Cerebellar nuclear complex (tissue), 1 donor: ENCODE data around the gene TUBA4A.

Experiments
- DNase-seq, 2 experiments: peaks; one replicate each; lab custom pipeline; 2025; lab: John Stamatoyannopoulos, UW

The TUBA4A gene

DNA sequence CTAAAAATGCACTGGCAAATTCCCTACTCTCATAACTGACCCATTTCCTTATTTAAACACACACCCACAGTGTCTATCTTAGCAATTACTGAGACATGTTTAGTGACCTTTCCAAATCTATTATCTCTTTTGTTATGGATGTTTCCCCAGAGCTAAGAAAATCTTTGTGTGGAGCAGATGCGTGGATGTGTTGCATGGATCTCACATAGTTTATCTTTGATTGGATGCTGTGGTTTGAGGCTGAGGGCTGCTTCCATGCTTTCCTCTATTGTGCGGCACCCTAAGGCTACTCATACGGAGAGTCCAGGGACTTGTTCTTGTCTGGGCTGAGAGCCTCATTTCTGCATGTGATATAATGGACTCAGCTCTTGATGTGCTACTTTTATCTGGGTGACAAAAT, 19.4 kb downstream of the TUBA4A start:
- no peak for DNase-seq

- DNase-seq: no peak
Observed at GRCh38 chr2:219230059-219230540, 23.6 kb downstream of the TUBA4A start.

DNA sequence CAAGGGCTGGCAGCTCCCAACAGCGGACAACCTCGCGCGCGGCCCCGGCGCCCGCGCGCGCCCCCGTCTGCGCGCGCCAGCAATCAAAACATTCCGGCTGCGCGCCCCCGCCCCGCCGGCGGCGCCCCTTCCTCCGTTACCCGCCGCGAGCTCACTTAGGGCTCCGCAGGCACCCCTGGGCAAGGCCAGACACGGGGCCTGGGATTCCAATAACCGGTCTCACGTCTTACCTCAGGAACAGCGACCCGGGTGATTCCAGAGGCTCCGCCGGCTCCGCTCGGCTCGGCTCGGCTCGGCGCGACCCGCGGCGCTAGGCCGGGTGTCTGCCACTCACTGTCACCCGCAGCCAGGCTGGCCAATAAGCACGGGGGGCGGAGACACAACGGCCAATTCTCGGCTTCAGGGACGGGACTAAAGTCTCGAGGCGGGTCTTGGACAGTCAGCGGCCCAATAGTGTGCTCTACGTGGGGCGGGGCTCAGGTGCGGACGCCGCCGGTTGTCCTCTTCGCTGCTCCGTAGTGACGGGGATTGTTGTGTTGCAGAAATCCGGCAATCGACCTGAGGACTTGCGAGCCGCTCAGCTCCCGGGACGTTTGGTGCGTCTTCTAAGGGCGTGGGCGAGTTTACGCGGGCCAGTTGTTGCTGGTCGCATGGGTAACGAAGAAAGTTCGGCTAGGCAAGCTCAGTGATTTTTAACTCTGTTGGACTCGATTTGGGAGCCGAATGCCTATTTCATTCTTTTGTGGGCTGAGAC, 24.2 kb downstream of the TUBA4A start, which contains the start of the genes ANKZF1 and ATG9A:
TSS of gene ANKZF1 (plus strand) at position 502 of the 754 bp plus-strand sequence. CDS start 452 bp downstream, outside the sequence.
TSS of gene ATG9A (minus strand) at position 332 of the 754 bp plus-strand sequence. CDS start 1,612 bp downstream, outside the sequence.
- peak; percentile 93 to 98 for DNase-seq

DNA sequence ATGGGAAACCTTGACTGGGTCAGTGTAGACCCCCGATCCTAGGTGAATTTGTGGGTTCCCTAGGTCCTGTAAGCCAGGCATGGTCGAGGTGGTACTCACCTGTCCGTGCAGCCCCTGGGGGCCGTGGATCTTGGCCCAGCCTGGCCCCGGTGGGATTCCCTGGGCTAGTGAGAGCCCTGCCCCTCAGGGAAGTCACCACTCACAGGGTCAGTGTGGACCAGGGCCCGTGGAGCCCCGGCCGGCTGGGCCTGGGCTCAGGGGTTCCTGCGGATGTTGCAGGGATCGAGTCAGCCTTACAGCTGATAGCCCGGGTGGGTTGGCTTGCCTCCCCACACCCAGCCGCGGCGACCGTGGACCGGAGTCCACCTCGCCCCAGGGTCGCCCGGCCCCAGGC, 24.8 kb downstream of the TUBA4A start:
- DNase-seq: peak in 1 of 2 experiments; percentile 29

DNA sequence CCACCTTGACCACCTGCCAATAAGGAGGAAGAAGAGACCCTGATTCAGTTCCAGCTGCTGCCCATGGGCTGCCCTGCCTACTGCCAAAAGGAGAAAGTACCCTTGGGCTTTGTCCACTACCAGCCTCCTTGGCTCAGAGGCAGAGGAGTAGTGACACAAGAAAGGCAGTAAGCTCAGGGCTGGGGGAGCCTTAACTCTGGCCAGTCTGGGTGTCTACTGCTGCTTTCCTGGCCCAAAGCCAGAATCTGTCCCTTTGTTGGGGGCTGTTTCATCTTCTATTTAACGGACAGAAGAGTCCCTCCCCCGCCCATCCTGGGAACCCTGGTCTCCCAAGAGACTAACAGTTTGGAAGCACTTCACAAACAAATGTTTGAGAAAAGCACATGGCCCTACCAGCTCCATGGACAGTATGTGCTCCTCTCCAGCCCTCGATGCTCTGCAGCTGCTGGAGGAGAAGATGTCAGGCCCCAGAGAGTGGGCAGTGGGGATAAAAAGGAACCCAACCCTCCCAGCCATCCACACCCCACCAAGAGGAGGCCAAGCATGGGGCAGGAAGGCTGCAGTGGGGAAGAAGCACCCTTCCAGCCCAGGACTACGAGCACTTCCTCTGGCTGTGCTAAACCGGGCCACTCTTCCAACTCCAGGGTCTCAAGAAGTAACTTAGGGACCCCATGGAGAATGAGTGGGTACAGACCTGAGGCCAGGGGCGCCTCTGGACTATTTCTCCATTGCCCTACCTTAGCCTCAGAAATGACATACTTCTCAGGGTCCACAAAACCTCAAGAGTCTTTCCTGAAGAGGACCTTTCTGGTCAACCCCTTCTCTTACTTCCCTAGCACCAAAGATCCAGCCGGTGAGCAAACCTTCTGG, 25.4 kb downstream of the TUBA4A start:
- no peak for DNase-seq

DNA sequence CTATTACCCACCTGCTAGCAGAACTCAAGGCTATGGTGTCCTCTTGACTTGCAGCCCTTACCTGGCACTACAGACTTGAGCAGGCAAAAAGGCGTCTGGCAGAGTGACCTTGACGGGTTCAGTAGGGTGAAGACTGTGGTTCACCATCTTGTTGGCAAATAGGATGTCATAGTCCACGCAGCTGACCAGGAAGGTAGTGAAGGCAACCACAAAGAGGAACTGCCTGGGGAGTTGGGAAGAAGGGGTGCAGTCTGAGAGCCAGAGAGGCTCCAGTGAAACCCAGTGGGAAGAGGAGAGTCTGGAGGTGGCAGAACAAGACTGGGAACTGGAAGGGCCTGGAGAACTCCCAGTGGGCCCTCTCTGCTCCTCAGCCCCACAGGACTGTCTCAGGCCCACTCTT, 28.4 kb downstream of the TUBA4A start:
- DNase-seq: no peak

DNA sequence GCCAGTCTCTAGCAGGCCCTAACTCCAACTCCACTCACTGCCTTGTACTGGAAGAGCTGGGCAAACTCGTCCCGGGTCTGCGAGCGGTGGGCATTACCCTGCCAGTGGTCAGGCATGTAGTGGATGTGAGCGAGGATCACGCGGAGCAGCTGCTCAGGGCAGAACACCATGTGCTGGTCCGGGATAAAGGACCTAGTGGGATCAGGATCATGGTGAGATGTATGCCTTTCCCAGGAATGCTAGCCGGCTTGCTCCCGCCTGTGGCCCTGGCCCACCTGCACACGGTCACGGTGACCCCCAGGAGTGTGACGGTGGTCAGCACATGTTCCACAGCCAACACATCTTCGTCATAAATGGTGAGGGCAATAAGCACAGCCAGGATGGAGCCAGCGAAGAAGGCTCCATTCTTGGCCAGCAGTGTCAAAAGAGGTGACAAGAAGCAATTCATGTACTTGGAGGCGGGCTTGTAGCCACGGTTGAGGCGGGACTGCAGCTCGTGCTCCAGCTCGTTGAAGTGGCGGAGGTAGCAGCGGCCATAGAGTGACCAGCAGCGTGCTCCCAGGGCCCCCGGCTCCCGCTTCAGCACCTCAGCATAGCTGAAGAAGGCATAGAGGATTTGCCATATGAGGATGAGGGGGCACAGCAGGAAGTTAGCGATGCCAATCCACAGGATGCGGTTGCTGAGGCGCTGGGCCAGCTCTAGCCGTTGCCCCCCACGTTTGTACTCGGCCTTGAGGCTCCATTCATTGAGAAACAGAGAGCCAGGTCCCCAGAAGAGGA, 29.7 kb downstream of the TUBA4A start:
- DNase-seq: no peak

GRCh38 chr2:219221957-219222518, 31.7 kb downstream of the TUBA4A start:
- DNase-seq: no peak

DNA sequence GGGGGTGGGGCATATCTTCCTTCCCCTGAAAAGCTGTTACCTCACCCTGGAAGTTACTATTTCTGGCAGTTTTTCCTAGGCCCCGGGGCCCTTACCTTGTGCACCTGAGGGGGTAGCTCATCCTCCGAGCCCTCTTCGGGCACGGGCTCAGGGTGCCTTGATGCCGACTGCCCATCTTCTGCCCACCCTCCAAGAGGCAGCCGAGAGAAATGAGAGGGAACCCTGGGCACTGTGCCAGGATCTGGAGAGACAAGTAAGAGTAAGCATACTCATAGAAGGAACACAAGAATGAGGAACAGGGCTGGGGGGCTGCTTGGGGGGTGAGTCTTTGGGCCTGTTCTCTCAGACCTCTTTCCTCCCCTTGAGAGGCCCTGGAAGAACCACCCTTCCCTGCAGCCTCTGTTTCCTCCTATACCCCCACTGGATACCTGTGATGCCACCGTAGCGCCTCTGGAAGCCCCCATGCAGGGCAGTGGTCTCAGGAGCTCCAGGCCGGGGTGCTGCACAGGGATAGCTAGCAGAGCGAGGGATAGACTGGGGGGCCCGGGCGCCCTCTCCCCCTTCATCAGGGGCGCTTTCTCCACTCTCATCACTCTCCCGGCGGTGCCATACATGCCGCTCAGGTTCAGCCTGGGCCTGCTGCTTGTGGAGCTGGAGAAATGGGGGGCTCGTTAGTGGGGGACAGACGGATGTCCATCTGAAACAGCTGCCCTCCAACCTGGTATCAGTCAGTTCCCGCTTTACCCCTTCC, 32.9 kb downstream of the TUBA4A start:
- no peak for DNase-seq

- DNase-seq: no peak
Observed at GRCh38 chr2:219219784-219220532, 33.8 kb downstream of the TUBA4A start.

GRCh38 chr2:219218732-219219701, 34.7 kb downstream of the TUBA4A start, which contains the start of gene ABCB6:
Gene ABCB6 (minus strand): TSS chr2:219218958. CDS start chr2:219218673, 285 bp downstream.
- peak; percentile 69 to 77 for DNase-seq

- DNase-seq: no peak
Observed at GRCh38 chr2:219218217-219218731, 35.4 kb downstream of the TUBA4A start.

DNA sequence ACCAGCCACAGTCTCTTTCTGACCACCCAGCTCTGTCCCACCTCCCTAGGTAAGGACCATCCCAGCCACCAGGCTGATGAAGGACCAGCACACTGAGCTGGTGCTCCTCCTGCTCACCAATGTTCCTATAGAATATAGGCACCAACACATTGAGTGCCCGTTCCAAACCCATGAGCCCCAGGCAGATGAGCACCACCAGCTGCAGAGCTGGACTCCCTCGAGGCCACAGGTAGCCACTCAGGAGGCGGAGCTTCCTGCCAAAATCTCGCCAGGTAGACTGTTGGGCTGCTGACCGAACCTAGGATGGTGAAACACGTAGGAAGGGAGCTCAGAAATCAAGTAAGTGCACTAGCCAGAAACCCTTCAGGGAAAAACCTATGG, 37.2 kb downstream of the TUBA4A start:
- DNase-seq: no peak

- no peak for DNase-seq
Observed at GRCh38 chr2:219215871-219216534, 37.7 kb downstream of the TUBA4A start.

DNA sequence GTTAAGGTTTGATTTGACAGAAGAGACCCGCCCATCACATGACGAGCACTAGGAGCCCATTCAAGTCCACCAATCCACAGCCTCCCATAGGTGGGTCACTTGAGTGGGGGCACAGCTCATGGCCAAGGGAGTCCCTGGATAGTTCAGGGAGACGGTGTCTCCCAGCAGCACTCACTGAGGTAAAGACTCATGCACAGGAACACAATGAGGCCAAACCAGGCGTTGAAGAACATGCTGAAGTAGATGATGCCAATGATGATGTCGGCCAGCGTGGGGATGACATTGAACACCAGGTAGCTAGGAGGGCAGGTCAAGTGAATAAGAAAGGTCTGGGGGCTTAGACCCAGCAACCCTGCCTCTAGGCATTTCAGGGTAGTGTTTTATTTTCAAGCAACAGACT, 38.9 kb downstream of the TUBA4A start:
- no peak for DNase-seq

GRCh38 chr2:219214141-219214540, 39.6 kb downstream of the TUBA4A start:
- no peak for DNase-seq

DNA sequence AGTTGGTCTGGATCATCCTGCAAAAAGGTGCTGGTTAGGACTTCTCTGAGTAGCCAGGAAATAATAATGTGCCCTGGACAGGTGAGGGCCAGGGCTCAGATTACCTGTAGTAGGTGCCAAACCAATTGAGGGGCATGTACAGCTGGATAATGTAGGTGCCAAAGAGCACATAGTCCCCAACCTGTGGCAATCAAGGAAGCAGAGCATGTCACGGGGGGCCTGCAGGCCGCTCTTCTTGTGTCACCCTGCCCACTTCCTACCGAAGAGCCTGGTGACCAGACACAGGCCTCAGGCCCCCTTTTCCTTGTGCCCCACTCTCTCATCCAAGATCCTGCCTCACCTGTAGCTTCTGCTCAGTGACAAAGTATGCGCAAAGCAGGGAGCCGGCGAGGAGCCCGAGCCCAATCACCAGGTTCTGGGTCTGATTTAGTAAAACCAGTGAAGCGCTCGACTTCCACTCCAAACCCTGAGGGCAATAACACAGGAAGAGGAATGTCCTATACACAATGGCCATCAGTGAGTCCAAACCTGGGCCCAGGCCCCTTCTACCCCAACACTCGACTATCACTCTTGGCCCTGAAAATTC, 40.1 kb downstream of the TUBA4A start:
- no peak for DNase-seq

DNA sequence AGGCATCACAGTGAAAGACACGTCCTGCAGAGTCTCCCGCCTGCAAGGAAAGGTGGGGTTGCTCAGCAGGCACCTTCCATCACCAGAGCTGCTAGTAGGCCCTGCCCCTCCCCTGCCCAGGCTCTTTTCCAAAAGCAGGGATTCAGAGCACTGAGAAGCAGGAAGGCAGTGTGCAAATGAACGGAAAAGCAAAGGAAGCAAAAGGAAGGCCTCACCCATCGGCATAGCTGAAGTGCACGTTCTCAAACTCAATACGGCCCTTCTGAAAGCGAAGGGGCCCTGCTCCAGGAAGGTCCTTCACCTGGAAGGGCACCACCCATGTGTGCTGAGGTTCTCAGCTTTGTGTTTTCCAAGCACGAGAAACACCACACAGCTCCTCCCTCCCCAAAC, 40.7 kb downstream of the TUBA4A start:
- no peak for DNase-seq
